Measurements from ENCODE around the gene RAD54L. TPM values are rescaled to one million over a fixed set of nuclear protein-coding genes. Genes with fewer than 3 reads are reported as not detected.

The RAD54L gene
- total and polyA plus RNA-seq, 10 of the 15 experiments (the other 5 are each of a cell fraction or from before 2014, with no cell fraction given), result 12.9 to 54.2 (median 23.6) TPM

DNA sequence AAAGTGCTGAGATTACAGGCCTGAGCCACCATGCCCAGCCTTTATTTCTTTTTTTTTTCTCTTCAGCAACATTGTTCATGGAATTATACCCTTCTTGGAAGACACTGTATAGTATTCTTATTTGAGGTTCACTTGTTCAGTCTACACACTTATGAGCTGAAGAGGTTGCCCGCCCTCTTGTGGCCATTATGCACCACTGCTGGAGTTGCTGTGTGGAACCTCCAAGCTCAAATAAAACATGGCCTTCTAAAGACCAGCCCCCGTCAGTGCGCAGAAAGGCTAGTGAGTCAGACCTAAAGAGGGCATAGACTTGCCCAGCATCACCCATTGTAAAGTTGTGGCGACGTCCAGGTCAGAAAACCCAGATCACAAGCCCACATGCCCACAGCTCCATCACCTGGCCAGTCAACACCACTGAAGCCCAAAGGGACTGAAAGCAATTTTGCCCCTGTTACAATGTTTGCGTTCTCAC lies 24.1 kb upstream of the RAD54L start (continued):
- TF ChIP-seq, protein P1, sequence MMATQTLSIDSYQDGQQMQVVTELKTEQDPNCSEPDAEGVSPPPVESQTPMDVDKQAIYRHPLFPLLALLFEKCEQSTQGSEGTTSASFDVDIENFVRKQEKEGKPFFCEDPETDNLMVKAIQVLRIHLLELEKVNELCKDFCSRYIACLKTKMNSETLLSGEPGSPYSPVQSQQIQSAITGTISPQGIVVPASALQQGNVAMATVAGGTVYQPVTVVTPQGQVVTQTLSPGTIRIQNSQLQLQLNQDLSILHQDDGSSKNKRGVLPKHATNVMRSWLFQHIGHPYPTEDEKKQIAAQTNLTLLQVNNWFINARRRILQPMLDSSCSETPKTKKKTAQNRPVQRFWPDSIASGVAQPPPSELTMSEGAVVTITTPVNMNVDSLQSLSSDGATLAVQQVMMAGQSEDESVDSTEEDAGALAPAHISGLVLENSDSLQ (IDR thresholded peaks at IDR 0.05), result no peak
- TF ChIP-seq IRF4 (IDR thresholded peaks at IDR 0.05; ENCODE audit: low read depth, low read length) (no peak), ZNF384 (IDR thresholded peaks at IDR 0.05; ENCODE audit: borderline replicate concordance, low read depth, low read length) (no peak), DPF2 (IDR thresholded peaks at IDR 0.05) (no peak), ZNF24 (IDR thresholded peaks at IDR 0.05) (0 out of 2 replicates have a peak, but pooled peaks have one; percentile 25), SMC3 (IDR thresholded peaks at IDR 0.05; ENCODE audit: borderline replicate concordance, low read length) (peak; percentile 70; the same call in 1 of the 2 replicates), EED (IDR thresholded peaks at IDR 0.05; ENCODE audit: low read depth) (0 out of 2 replicates have a peak, but pooled peaks have one; percentile 8), CBX5 (IDR thresholded peaks at IDR 0.05; ENCODE audit: low read depth) (no peak), YY1 (IDR thresholded peaks at IDR 0.05; ENCODE audit: low read depth, low read length) (peak; percentile 76), FOXK2 (IDR thresholded peaks at IDR 0.05) (no peak), SMARCA5 (IDR thresholded peaks at IDR 0.05) (peak; percentile 93), RAD21 (IDR thresholded peaks at IDR 0.05; ENCODE audit: insufficient read depth, low read depth, low read length) (peak; percentile 85), ZBTB4 (CRISPR knock-in tag; IDR thresholded peaks at IDR 0.05) (no peak)

Measured in GM12878 (cell line).